Suprapubic skin (tissue), 4 donors: ENCODE results near the gene ENGASE. TPM values are rescaled to one million over a fixed set of nuclear protein-coding genes. Genes with fewer than 3 reads are reported as not detected.
A peak's percentile ranks its signal among the peaks of the same experiment; 100 is the strongest.

ENCODE experiments used
- DNase-seq, 2 donors: peaks; one replicate each; pipeline ENCODE4 v3.0.0-alpha.2; 2019; ENCODE audit warnings: low spot score in 2 of 2
- H3K27ac ChIP-seq: fragments of 200-600 bp; sonication (generic); one replicate; pipeline ENCODE4 v1.5.1; 2019
- H3K27me3 ChIP-seq: fragments of 200-600 bp; sonication (generic); one replicate; pipeline ENCODE4 v1.5.1; 2019
- H3K36me3 ChIP-seq: fragments of 200-600 bp; sonication (generic); one replicate; pipeline ENCODE4 v1.5.1; 2019
- H3K4me1 ChIP-seq: fragments of 200-600 bp; sonication (generic); one replicate; pipeline ENCODE4 v1.5.1; 2019
- H3K4me3 ChIP-seq: fragments of 200-600 bp; sonication (generic); one replicate; pipeline ENCODE4 v1.5.1; 2019; ENCODE audit warnings: mild to moderate bottlenecking
- H3K9me3 ChIP-seq: fragments of 200-600 bp; sonication (generic); one replicate; pipeline ENCODE4 v1.5.1; 2019
- EP300 ChIP-seq: sonication (generic); formaldehyde crosslinking; IDR thresholded peaks from one replicate; pipeline ENCODE4 v1.6.1; 2017; ENCODE audit warnings: antibody characterized with exemption
- POLR2A ChIP-seq, 2 donors: fragments of 450-650 bp; IDR thresholded peaks; one replicate each; pipeline ENCODE4 v1.6.1; 2017; ENCODE audit warnings: antibody characterized with exemption in 2 of 2, mild to moderate bottlenecking in 2 of 2, moderate library complexity in 2 of 2
- POLR2AphosphoS5 ChIP-seq, 3 donors: sonication (generic); formaldehyde crosslinking; IDR thresholded peaks; one replicate each; pipeline ENCODE4 v1.6.1; 2017; ENCODE audit warnings: antibody characterized with exemption in 3 of 3
- WGBS: methylation state at CpG from one replicate; pipeline ENCODE4 v1.1.5; 2018; 5-methylcytosine and 5-hydroxymethylcytosine counted together
- total RNA-seq, 4 donors: library from RNA; depleted of rRNA; stranded (reverse); fragments of >200 nt; gene quantifications; one replicate each; pipeline ENCODE4 v1.1.0, GENCODE V29; 2016
- TF ChIP-seq, protein P1 (sequence below), 2 donors: fragments of 200-600 bp in 1 of 2; fragments of 450-650 bp in 1 of 2; sonication (generic) in 1 of 2; IDR thresholded peaks; one replicate each; pipeline ENCODE4 v1.5.1; 2016 to 2019; ENCODE audit warnings: antibody characterized with exemption in 2 of 2, mild to moderate bottlenecking in 1 of 2, moderate library complexity in 1 of 2

ENGASE gene
- total RNA-seq, 4 donors from 2014 or later = 20.6 to 87.6 (median 38.4) TPM

GRCh38 chr17:79064026-79064425, 10.6 kb upstream of the ENGASE start:
- TF ChIP-seq, protein P1, sequence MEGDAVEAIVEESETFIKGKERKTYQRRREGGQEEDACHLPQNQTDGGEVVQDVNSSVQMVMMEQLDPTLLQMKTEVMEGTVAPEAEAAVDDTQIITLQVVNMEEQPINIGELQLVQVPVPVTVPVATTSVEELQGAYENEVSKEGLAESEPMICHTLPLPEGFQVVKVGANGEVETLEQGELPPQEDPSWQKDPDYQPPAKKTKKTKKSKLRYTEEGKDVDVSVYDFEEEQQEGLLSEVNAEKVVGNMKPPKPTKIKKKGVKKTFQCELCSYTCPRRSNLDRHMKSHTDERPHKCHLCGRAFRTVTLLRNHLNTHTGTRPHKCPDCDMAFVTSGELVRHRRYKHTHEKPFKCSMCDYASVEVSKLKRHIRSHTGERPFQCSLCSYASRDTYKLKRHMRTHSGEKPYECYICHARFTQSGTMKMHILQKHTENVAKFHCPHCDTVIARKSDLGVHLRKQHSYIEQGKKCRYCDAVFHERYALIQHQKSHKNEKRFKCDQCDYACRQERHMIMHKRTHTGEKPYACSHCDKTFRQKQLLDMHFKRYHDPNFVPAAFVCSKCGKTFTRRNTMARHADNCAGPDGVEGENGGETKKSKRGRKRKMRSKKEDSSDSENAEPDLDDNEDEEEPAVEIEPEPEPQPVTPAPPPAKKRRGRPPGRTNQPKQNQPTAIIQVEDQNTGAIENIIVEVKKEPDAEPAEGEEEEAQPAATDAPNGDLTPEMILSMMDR (IDR thresholded peaks at IDR 0.05) = no peak
- TF ChIP-seq POLR2A (IDR thresholded peaks at IDR 0.05) (no peak), POLR2AphosphoS5 (IDR thresholded peaks at IDR 0.05) (no peak), EP300 (no peak)
- DNase-seq = no peak

DNA sequence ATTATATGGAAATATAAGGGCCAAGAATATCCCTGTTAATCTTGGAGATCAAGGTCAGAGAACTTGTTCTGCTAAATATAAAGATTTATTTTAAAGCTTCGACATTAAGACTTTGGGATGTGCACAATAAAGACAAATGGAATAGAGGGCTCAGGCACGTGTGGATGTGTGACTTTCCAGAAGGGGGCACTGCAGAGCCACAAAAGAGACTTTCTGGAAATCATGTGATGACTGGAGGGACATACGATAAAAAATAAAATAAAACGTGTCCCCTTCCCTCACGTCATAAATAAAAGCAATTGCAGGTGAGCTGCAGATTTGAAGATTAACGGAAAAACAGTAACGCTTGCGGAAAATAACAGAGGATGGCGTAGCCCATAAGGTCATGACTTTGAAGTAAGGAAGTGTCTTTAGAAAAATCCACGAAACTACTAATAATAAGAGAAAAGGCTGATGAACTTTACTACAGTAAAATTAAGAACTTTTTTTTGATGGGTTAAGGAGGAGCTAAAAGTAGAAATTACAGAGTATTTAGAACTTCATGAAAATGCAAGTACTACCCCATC, 9.4 kb upstream of the ENGASE start:
- H3K27me3 ChIP-seq = no peaks in the 10 kb centered on the region
- H3K27ac ChIP-seq = no peak overlapping the region
- no peak overlapping the region for H3K4me3 ChIP-seq
- no peaks in the 10 kb centered on the region for H3K9me3 ChIP-seq
- no peaks in the 10 kb centered on the region for H3K36me3 ChIP-seq
- WGBS = 48% methylated on average over 10 of the region's 10 CpGs
- peak in 1 of 2 donors; percentile 54 for DNase-seq
- H3K4me1 ChIP-seq = no peaks in the 10 kb centered on the region
- no peak for TF ChIP-seq EP300
- TF ChIP-seq, protein P1 (IDR thresholded peaks at IDR 0.05) = peak; percentile 37 to 41
- no peak for TF ChIP-seq POLR2A (IDR thresholded peaks at IDR 0.05)

More at GRCh38 chr17:79064026-79064425, 10.6 kb upstream of the ENGASE start:
- no peaks in the 10 kb centered on the region for H3K36me3 ChIP-seq
- H3K4me1 ChIP-seq = no peaks in the 10 kb centered on the region
- 84% methylated on average over 4 of the region's 4 CpGs for whole genome bisulfite sequencing
- H3K27me3 ChIP-seq = no peaks in the 10 kb centered on the region
- no peaks in the 10 kb centered on the region for H3K9me3 ChIP-seq
- no peak overlapping the region for H3K4me3 ChIP-seq
- H3K27ac ChIP-seq = no peak overlapping the region

- Histone ChIP-seq H3K4me3 (no peak overlapping the region), H3K4me1 (no peaks in the 10 kb centered on the region), H3K27ac (no peak overlapping the region), H3K27me3 (no peaks in the 10 kb centered on the region), H3K9me3 (no peaks in the 10 kb centered on the region), H3K36me3 (no peaks in the 10 kb centered on the region)
- peak in 1 of 2 donors; percentile 27 for DNase-seq
- WGBS = 94% methylated on average over 5 of the region's 6 CpGs
- TF ChIP-seq, protein P1 (IDR thresholded peaks at IDR 0.05) = no peak
- no peak for TF ChIP-seq POLR2AphosphoS5 (IDR thresholded peaks at IDR 0.05)
- TF ChIP-seq EP300 = no peak
- no peak for TF ChIP-seq POLR2A (IDR thresholded peaks at IDR 0.05)
Measured at GRCh38 chr17:79066963-79067362, 7.7 kb upstream of the ENGASE start.

- Histone ChIP-seq H3K36me3 (no peaks in the 10 kb centered on the region), H3K27ac (no peak overlapping the region), H3K9me3 (no peaks in the 10 kb centered on the region), H3K27me3 (no peaks in the 10 kb centered on the region), H3K4me3 (no peak overlapping the region), H3K4me1 (peaks cover 12% of the 10 kb centered on the region)
- 87% methylated on average over 9 of the region's 9 CpGs for WGBS
- TF ChIP-seq POLR2AphosphoS5 (IDR thresholded peaks at IDR 0.05) (no peak), EP300 (no peak), POLR2A (IDR thresholded peaks at IDR 0.05) (no peak)
- TF ChIP-seq, protein P1 (IDR thresholded peaks at IDR 0.05) = no peak
- DNase-seq = no peak
Measured at GRCh38 chr17:79070266-79070880, 4.3 kb upstream of the ENGASE start.

- Histone ChIP-seq H3K36me3 (no peaks in the 10 kb centered on the region), H3K4me3 (no peak overlapping the region), H3K9me3 (no peaks in the 10 kb centered on the region), H3K27me3 (no peaks in the 10 kb centered on the region), H3K27ac (no peak overlapping the region), H3K4me1 (peaks cover 21% of the 10 kb centered on the region)
- no peak for DNase-seq
- TF ChIP-seq, protein P1 (IDR thresholded peaks at IDR 0.05) = no peak
- TF ChIP-seq POLR2A (IDR thresholded peaks at IDR 0.05) = no peak
- TF ChIP-seq POLR2AphosphoS5 (IDR thresholded peaks at IDR 0.05) = no peak
- WGBS = 83% methylated on average over 6 of the region's 6 CpGs
Measured at GRCh38 chr17:79071161-79071740, 3.4 kb upstream of the ENGASE start.
